ENCODE results near the gene SAMD8. TPM values are rescaled to one million over a fixed set of nuclear protein-coding genes. Genes with fewer than 3 reads are reported as not detected.

Gene SAMD8
- total RNA-seq, 1 experiment from 2014 or later: 32.0 TPM

GRCh38 chr10:75079436-75080083, 31.9 kb upstream of the SAMD8 start:
- BruUV-seq (replicated peaks): no TSS peak

GRCh38 chr10:75080554-75080953, 30.9 kb upstream of the SAMD8 start:
- Histone ChIP-seq H3K27me3 (ENCODE audit: control insufficient read depth, insufficient read depth, low read length) (no peaks in the 10 kb centered on the region), H3K4me1 (ENCODE audit: control insufficient read depth, insufficient read depth, low read length) (peaks cover 4% of the 10 kb centered on the region; the same call in 1 of the 2 replicates), H3K4me3 (ENCODE audit: low read depth in 2 of 2, low read length in 2 of 2) (no peak overlapping the region), H3K36me3 (ENCODE audit: control insufficient read depth, insufficient read depth, low read length) (no peaks in the 10 kb centered on the region), H3K27ac (ENCODE audit: low read length) (no peak overlapping the region), H3K9me3 (ENCODE audit: control insufficient read depth, insufficient read depth, low read depth, low read length) (no peaks in the 10 kb centered on the region)
- ATAC-seq: no peak
- no peak for TF ChIP-seq POLR2AphosphoS5 (IDR thresholded peaks at IDR 0.05; ENCODE audit: low read depth, low read length)
- no peak for TF ChIP-seq REST (IDR thresholded peaks at IDR 0.05; ENCODE audit: insufficient read depth in 1 of 2, low read depth in 2 of 2, low read length in 1 of 2)
- TF ChIP-seq TCF7L2 (IDR thresholded peaks at IDR 0.05; ENCODE audit: low read depth, low read length): no peak
- TF ChIP-seq CTCF (IDR thresholded peaks at IDR 0.05): no peak
- no peak for TF ChIP-seq SIN3A (IDR thresholded peaks at IDR 0.05; ENCODE audit: borderline replicate concordance, insufficient read depth, low read depth, low read length)
- intact Hi-C loops (cut with micrococcal nuclease; ENCODE audit: unreplicated experiment) (loop anchor here (10.0 kb wide), 1 partner anchor 256 kb away; the partner anchor contains the start of gene KAT6B), in situ Hi-C loops (cut with HindIII; ENCODE audit: low pct_unique_long_range_greater_than_20kb, low sequenced_read_pairs) (no loop called here)
- CTCF ChIA-PET: no interaction called here
- DNase-seq (ENCODE audit: low read depth, low spot score): no peak
- BruUV-seq (replicated peaks): no TSS peak
- POLR2A ChIA-PET: no interaction called here

More at GRCh38 chr10:75079436-75080083, 31.9 kb upstream of the SAMD8 start:
- Histone ChIP-seq H3K4me1 (ENCODE audit: control insufficient read depth, insufficient read depth, low read length) (peaks cover under 1% of the 10 kb centered on the region; the same call in 1 of the 2 replicates), H3K27ac (ENCODE audit: low read length) (no peak overlapping the region), H3K4me3 (ENCODE audit: low read depth in 2 of 2, low read length in 2 of 2) (no peak overlapping the region), H3K9me3 (ENCODE audit: control insufficient read depth, insufficient read depth, low read depth, low read length) (no peaks in the 10 kb centered on the region), H3K27me3 (ENCODE audit: control insufficient read depth, insufficient read depth, low read length) (no peaks in the 10 kb centered on the region), H3K36me3 (ENCODE audit: control insufficient read depth, insufficient read depth, low read length) (no peaks in the 10 kb centered on the region)
- ChIA-PET CTCF (no interaction called here), POLR2A (interaction anchor here (0.6 kb wide), 1 partner anchor 344 kb away, joined by 7 read pairs; no protein-coding TSS in a partner anchor)
- ATAC-seq (no peak), DNase-seq (ENCODE audit: low read depth, low spot score) (no peak)
- intact Hi-C loops (cut with micrococcal nuclease; ENCODE audit: unreplicated experiment) (loop anchor here (10.0 kb wide), 1 partner anchor 255 kb away; the partner anchor contains the start of gene KAT6B), in situ Hi-C loops (cut with HindIII; ENCODE audit: low pct_unique_long_range_greater_than_20kb, low sequenced_read_pairs) (no loop called here)
- TF ChIP-seq REST (IDR thresholded peaks at IDR 0.05; ENCODE audit: insufficient read depth in 1 of 2, low read depth in 2 of 2, low read length in 1 of 2): no peak
- no peak for TF ChIP-seq SIN3A (IDR thresholded peaks at IDR 0.05; ENCODE audit: borderline replicate concordance, insufficient read depth, low read depth, low read length)
- no peak for TF ChIP-seq CTCF (IDR thresholded peaks at IDR 0.05)
- no peak for TF ChIP-seq TCF7L2 (IDR thresholded peaks at IDR 0.05; ENCODE audit: low read depth, low read length)
- no peak for TF ChIP-seq POLR2AphosphoS5 (IDR thresholded peaks at IDR 0.05; ENCODE audit: low read depth, low read length)

All from Panc1 (cell line).